ENCODE results near the gene TMPRSS11B.

Gene TMPRSS11B

DNA sequence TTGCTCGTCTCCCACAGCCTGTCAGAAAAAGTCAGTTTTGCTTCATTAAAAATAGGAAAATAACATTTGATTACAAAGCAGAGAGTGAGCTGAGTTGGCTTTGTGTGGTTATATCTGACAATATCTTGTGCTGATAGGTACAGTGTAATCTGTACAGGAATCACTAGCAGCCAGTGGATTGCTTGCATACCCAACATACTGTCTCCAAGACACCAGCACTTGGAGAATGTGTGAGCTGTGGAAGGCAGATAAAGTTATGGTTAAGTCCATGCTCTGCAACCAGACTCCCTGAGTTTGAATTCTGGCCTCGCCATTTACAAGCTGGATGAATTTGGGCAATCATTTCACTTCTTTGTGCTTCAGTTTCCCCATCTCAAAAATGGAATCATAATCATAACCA, 58.3 kb downstream of the TMPRSS11B start:
- DNase-seq (ENCODE audit: extremely low spot score), result no peak
- POLR2A ChIA-PET, result no interaction called here
- TF ChIP-seq SUZ12 (IDR thresholded peaks at IDR 0.05), result no peak
- no peak for TF ChIP-seq FOXK2 (IDR thresholded peaks at IDR 0.05)
- TF ChIP-seq L3MBTL2 (conservative IDR thresholded peaks at IDR 0.05), result no peak
- TF ChIP-seq, protein P1, sequence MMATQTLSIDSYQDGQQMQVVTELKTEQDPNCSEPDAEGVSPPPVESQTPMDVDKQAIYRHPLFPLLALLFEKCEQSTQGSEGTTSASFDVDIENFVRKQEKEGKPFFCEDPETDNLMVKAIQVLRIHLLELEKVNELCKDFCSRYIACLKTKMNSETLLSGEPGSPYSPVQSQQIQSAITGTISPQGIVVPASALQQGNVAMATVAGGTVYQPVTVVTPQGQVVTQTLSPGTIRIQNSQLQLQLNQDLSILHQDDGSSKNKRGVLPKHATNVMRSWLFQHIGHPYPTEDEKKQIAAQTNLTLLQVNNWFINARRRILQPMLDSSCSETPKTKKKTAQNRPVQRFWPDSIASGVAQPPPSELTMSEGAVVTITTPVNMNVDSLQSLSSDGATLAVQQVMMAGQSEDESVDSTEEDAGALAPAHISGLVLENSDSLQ (IDR thresholded peaks at IDR 0.05), result no peak
- TF ChIP-seq HDGF (IDR thresholded peaks at IDR 0.05; ENCODE audit: borderline replicate concordance), result no peak
- CTCF ChIA-PET, result no interaction called here

DNA sequence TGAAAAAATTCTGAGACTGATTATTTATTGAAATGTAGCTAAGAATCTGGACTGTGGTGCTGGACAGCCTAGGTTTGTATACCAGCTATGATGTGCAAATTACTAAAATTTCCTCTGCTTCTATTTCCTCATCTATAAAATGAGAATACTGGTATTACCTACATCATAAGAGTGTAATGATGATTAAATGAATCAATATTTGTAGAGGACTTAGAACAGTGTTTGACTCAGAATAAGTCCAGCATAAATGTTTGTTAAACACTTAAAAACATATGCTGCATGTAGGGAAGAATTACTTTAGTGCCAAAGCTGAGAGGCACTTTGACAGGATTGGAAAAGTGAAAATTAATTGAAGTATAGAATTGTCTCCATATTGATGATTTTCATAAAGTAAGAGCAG, 60.6 kb downstream of the TMPRSS11B start:
- POLR2A ChIA-PET, result no interaction called here
- TF ChIP-seq ZNF384 (IDR thresholded peaks at IDR 0.05) (no peak), ARNT (IDR thresholded peaks at IDR 0.05) (no peak), SUZ12 (IDR thresholded peaks at IDR 0.05) (no peak), SP1 (IDR thresholded peaks at IDR 0.05) (no peak), L3MBTL2 (conservative IDR thresholded peaks at IDR 0.05) (no peak)
- DNase-seq (ENCODE audit: extremely low spot score), result no peak
- CTCF ChIA-PET, result no interaction called here

DNA sequence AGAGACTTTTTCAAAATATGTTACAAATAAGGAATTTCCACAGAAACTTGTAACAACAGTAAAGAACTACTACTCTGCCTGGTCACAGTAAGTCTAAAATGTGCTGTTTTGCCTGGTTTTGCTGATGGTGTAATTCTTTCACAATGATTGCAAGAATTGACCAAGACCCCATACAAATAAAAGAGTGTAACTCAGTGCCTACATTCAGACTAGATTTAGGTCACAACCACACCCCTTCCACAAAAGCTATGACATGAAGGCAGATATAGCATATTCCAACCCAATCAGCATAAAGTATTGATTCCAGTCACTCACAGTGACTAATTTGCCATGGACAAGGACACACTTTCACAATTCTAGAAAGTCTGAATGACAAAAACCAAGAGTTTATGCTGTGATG, 62.1 kb downstream of the TMPRSS11B start:
- DNase-seq (ENCODE audit: extremely low spot score), result no peak
- TF ChIP-seq TARDBP (IDR thresholded peaks at IDR 0.05) (no peak), L3MBTL2 (conservative IDR thresholded peaks at IDR 0.05) (no peak), HDGF (IDR thresholded peaks at IDR 0.05; ENCODE audit: borderline replicate concordance) (no peak), CTBP1 (IDR thresholded peaks at IDR 0.05; ENCODE audit: borderline replicate concordance) (no peak), FOXM1 (IDR thresholded peaks at IDR 0.05; ENCODE audit: borderline replicate concordance) (no peak), NFRKB (IDR thresholded peaks at IDR 0.05) (no peak)
- TF ChIP-seq, protein P1 (IDR thresholded peaks at IDR 0.05), result no peak
- POLR2A ChIA-PET, result interaction anchor here (0.9 kb wide), 1 partner anchor 167 kb away, joined by 3 read pairs; no protein-coding TSS in a partner anchor
- CTCF ChIA-PET, result no interaction called here

DNA sequence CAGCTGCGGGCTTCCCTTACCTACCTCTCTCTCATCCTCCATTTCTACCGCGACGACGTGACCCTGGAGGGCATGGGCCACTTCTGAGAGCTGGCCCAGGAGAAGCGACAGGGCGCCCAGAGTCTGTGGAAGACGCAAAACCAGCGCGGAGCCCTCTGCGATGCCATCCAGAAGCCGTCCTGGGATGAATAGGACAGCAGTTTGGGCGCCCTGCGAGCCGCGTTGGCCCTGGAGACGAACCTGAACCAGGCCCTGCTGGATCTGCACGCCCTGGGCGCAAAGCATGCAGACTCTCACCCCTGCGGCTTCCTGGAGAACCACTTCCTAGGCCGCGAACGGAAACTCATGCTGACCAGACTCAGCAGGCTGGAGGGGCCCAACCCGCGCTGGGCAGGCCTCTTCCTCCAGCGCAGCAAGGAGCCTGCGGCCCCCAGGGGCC, 63.1 kb downstream of the TMPRSS11B start:
- TF ChIP-seq FOXA1 (IDR thresholded peaks at IDR 0.05), result no peak
- TF ChIP-seq LEF1 (IDR thresholded peaks at IDR 0.05; ENCODE audit: borderline replicate concordance), result no peak
- no peak for TF ChIP-seq CTBP1 (IDR thresholded peaks at IDR 0.05; ENCODE audit: borderline replicate concordance)
- TF ChIP-seq NFRKB (IDR thresholded peaks at IDR 0.05), result no peak
- TF ChIP-seq SP1 (IDR thresholded peaks at IDR 0.05), result no peak
- TF ChIP-seq BHLHE40 (IDR thresholded peaks at IDR 0.05; ENCODE audit: borderline replicate concordance), result no peak
- no peak for TF ChIP-seq TARDBP (IDR thresholded peaks at IDR 0.05)
- no peak for TF ChIP-seq ARNT (IDR thresholded peaks at IDR 0.05)
- TF ChIP-seq ELF4 (IDR thresholded peaks at IDR 0.05), result no peak
- TF ChIP-seq L3MBTL2 (conservative IDR thresholded peaks at IDR 0.05), result no peak
- DNase-seq (ENCODE audit: extremely low spot score), result no peak
- ChIA-PET POLR2A (interaction anchor here (0.9 kb wide), 1 partner anchor 168 kb away, joined by 3 read pairs; no protein-coding TSS in a partner anchor), CTCF (no interaction called here)

DNA sequence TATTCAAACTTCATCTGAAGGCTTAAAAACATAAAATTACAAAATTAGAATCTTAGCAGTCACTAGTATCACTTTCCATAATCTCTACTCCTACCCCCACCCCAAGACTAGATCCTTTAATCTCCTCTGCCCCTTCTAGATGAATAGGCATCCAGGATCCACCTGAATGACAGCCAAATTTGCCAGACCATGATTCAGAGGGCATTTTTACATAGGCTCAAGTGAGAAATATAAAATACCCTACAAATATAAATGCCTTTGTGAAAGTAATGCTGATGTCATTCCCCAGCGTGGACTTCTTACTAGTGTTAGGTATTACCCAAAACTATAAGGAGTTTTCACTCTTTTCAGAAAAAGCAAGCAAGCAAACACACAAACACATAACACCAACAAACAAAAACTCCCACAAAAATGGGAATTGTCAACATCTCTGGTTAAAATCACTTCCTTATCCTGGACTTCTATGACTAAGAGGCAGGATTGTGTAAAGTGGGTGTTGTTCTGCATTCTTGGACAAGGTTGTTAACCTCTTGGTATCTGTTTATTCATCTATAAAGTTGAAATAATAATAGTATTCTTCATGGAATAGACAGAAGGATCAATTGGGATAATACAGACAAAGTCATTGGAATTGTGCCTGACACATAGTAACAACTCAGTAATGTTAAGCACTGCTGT, 64.5 kb downstream of the TMPRSS11B start:
- DNase-seq (ENCODE audit: extremely low spot score), result no peak
- TF ChIP-seq SUZ12 (IDR thresholded peaks at IDR 0.05) (no peak), ELF4 (IDR thresholded peaks at IDR 0.05) (no peak), NFRKB (IDR thresholded peaks at IDR 0.05) (no peak)
- TF ChIP-seq, protein P1 (IDR thresholded peaks at IDR 0.05), result no peak
- CTCF ChIA-PET, result no interaction called here
- POLR2A ChIA-PET, result no interaction called here

DNA sequence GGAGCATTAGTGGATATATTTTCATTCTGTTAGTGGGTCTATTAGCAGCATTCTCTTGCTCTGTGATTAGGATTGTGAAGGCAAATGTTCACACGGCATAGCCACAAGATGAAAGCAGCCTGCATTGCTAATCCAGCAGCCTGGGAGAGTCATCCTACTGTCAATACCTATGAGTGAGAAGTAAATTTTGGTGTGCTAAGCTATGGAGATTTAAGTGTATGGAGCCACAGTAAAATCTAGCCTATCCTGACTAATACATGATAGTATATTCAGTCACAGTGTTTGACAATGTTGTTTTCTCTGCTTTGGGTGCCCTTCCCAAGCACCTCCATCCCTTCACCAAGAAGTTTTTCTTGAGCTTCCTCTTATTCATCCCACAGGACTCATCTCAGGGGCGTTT, 68.6 kb downstream of the TMPRSS11B start:
- POLR2A ChIA-PET, result no interaction called here
- TF ChIP-seq HDGF (IDR thresholded peaks at IDR 0.05; ENCODE audit: borderline replicate concordance) (no peak), FOXM1 (IDR thresholded peaks at IDR 0.05; ENCODE audit: borderline replicate concordance) (no peak), ARNT (IDR thresholded peaks at IDR 0.05) (no peak), SP1 (IDR thresholded peaks at IDR 0.05) (no peak), SUZ12 (IDR thresholded peaks at IDR 0.05) (no peak), LEF1 (IDR thresholded peaks at IDR 0.05; ENCODE audit: borderline replicate concordance) (no peak), L3MBTL2 (conservative IDR thresholded peaks at IDR 0.05) (no peak), BHLHE40 (IDR thresholded peaks at IDR 0.05; ENCODE audit: borderline replicate concordance) (no peak), CTBP1 (IDR thresholded peaks at IDR 0.05; ENCODE audit: borderline replicate concordance) (no peak), ELF4 (IDR thresholded peaks at IDR 0.05) (no peak), TARDBP (IDR thresholded peaks at IDR 0.05) (no peak), ZNF384 (IDR thresholded peaks at IDR 0.05) (no peak), FOXK2 (IDR thresholded peaks at IDR 0.05) (no peak), FOXA1 (IDR thresholded peaks at IDR 0.05) (no peak), NFRKB (IDR thresholded peaks at IDR 0.05) (no peak)
- TF ChIP-seq, protein P1 (IDR thresholded peaks at IDR 0.05), result no peak
- CTCF ChIA-PET, result no interaction called here
- no peak for DNase-seq (ENCODE audit: extremely low spot score)
